Stimulated activated effector memory CD8-positive, alpha-beta T cell treated with anti-CD3 and anti-CD28 coated beads, Interleukin-12 subunit alpha, Interleukin-12 subunit beta, amount 100 ng/mL, for 72 hours (primary cell): ENCODE measurements around the gene KIF3B.

Experiments used
- ATAC-seq: fragments of 150-1000 bp; cut with Tn5 transposase; 2 replicates; pipeline ENCODE4 v1.10.0; 2021
- DNase-seq, 2 donors: peaks; one replicate each; pipeline ENCODE4 v3.0.0; 2021 to 2022; ENCODE audit warnings: low spot score in 2 of 2
- H3K27ac Mint-ChIP-seq: one replicate; pipeline ENCODE4 v1.8.0; 2022; ENCODE audit warnings: mild to moderate bottlenecking, mixed read lengths
- H3K36me3 Mint-ChIP-seq: one replicate; pipeline ENCODE4 v1.8.0; 2022; ENCODE audit warnings: mild to moderate bottlenecking, mixed read lengths
- H3K4me1 Mint-ChIP-seq: one replicate; pipeline ENCODE4 v1.8.0; 2022; ENCODE audit warnings: mixed read lengths
- H3K4me3 Mint-ChIP-seq: one replicate; pipeline ENCODE4 v1.8.0; 2022; ENCODE audit warnings: mild to moderate bottlenecking, mixed read lengths
- H3K9me3 Mint-ChIP-seq: one replicate; pipeline ENCODE4 v1.8.0; 2022; ENCODE audit warnings: mixed read lengths

Gene KIF3B

GRCh38 chr20:32277361-32278198 lies at the start of gene KIF3B:
KIF3B (plus strand) TSS chr20:32277651; CDS start chr20:32309778, 32,127 bp downstream.
- peak within 1 kb of the TSS; percentile 82 for H3K4me3 Mint-ChIP-seq
- ATAC-seq (peak; percentile 92), DNase-seq (peak; percentile 71 to 92)
- H3K4me1 Mint-ChIP-seq, result peaks cover 39% of the 10 kb centered on the region
- no peaks in the 10 kb centered on the region for H3K9me3 Mint-ChIP-seq
- peak within 1 kb of the TSS; percentile 94 for H3K27ac Mint-ChIP-seq
- H3K36me3 Mint-ChIP-seq, result peaks cover 18% of the 10 kb centered on the region

GRCh38 chr20:32227744-32228688 lies 49.4 kb upstream of the KIF3B start:
- no peak for DNase-seq
- Mint-ChIP-seq H3K4me1 (peaks cover 30% of the 10 kb centered on the region), H3K4me3 (no peak overlapping the region), H3K36me3 (peaks cover 91% of the 10 kb centered on the region), H3K9me3 (no peaks in the 10 kb centered on the region), H3K27ac (peak overlapping the region; percentile 98)
- ATAC-seq, result no peak

- Mint-ChIP-seq H3K4me3 (no peak overlapping the region), H3K4me1 (peaks cover 39% of the 10 kb centered on the region), H3K9me3 (no peaks in the 10 kb centered on the region), H3K36me3 (peaks cover 91% of the 10 kb centered on the region), H3K27ac (peak overlapping the region; percentile 98)
- ATAC-seq, result no peak
- no peak for DNase-seq
Measured at GRCh38 chr20:32229251-32229747, 48.2 kb upstream of the KIF3B start.

GRCh38 chr20:32230707-32231106 lies 46.7 kb upstream of the KIF3B start:
- ATAC-seq, result no peak
- Mint-ChIP-seq H3K27ac (peak overlapping the region; percentile 98), H3K36me3 (peaks cover 94% of the 10 kb centered on the region)

GRCh38 chr20:32231245-32231644 lies 46.2 kb upstream of the KIF3B start:
- Mint-ChIP-seq H3K4me3 (peak overlapping the region; percentile 70), H3K4me1 (peaks cover 44% of the 10 kb centered on the region), H3K9me3 (no peaks in the 10 kb centered on the region), H3K27ac (peak overlapping the region; percentile 98), H3K36me3 (peaks cover 94% of the 10 kb centered on the region)
- ATAC-seq (no peak), DNase-seq (no peak)

More at GRCh38 chr20:32230707-32231106, 46.7 kb upstream of the KIF3B start:
- Mint-ChIP-seq H3K9me3 (no peaks in the 10 kb centered on the region), H3K4me3 (peak overlapping the region; percentile 70), H3K4me1 (peaks cover 42% of the 10 kb centered on the region)
- DNase-seq, result no peak

- peak overlapping the region; percentile 98 for H3K27ac Mint-ChIP-seq
- H3K9me3 Mint-ChIP-seq, result no peaks in the 10 kb centered on the region
- peaks cover 94% of the 10 kb centered on the region for H3K36me3 Mint-ChIP-seq
- peak overlapping the region; percentile 70 for H3K4me3 Mint-ChIP-seq
- H3K4me1 Mint-ChIP-seq, result peaks cover 44% of the 10 kb centered on the region
- DNase-seq (peak; percentile 22 to 77), ATAC-seq (peak; percentile 93)
Measured at GRCh38 chr20:32231847-32232246, 45.6 kb upstream of the KIF3B start.

GRCh38 chr20:32232326-32232886 lies 45.0 kb upstream of the KIF3B start:
- DNase-seq (no peak), ATAC-seq (peak; percentile 71)
- H3K27ac Mint-ChIP-seq, result peak overlapping the region; percentile 98
- peaks cover 95% of the 10 kb centered on the region for H3K36me3 Mint-ChIP-seq
- no peaks in the 10 kb centered on the region for H3K9me3 Mint-ChIP-seq
- peak overlapping the region; percentile 70 for H3K4me3 Mint-ChIP-seq
- H3K4me1 Mint-ChIP-seq, result peaks cover 48% of the 10 kb centered on the region

- ATAC-seq (no peak), DNase-seq (no peak)
- H3K4me1 Mint-ChIP-seq, result peaks cover 49% of the 10 kb centered on the region
- no peaks in the 10 kb centered on the region for H3K9me3 Mint-ChIP-seq
- peak overlapping the region; percentile 98 for H3K27ac Mint-ChIP-seq
- H3K36me3 Mint-ChIP-seq, result peaks cover 90% of the 10 kb centered on the region
- H3K4me3 Mint-ChIP-seq, result peak overlapping the region; percentile 70
Measured at GRCh38 chr20:32233286-32233685, 44.2 kb upstream of the KIF3B start.

- Mint-ChIP-seq H3K4me3 (no peak overlapping the region), H3K9me3 (no peaks in the 10 kb centered on the region), H3K27ac (peak overlapping the region; percentile 98), H3K36me3 (peaks cover 80% of the 10 kb centered on the region), H3K4me1 (peaks cover 49% of the 10 kb centered on the region)
- ATAC-seq (no peak), DNase-seq (no peak)
Measured at GRCh38 chr20:32234135-32234808, 43.2 kb upstream of the KIF3B start.

GRCh38 chr20:32235331-32236047 lies 42.0 kb upstream of the KIF3B start:
- no peak for ATAC-seq
- peaks cover 54% of the 10 kb centered on the region for H3K4me1 Mint-ChIP-seq
- no peak overlapping the region for H3K4me3 Mint-ChIP-seq

GRCh38 chr20:32236048-32236533 lies 41.4 kb upstream of the KIF3B start:
- H3K4me1 Mint-ChIP-seq, result peaks cover 50% of the 10 kb centered on the region
- peak overlapping the region; percentile 98 for H3K27ac Mint-ChIP-seq
- no peak overlapping the region for H3K4me3 Mint-ChIP-seq
- H3K36me3 Mint-ChIP-seq, result peaks cover 62% of the 10 kb centered on the region
- no peak for ATAC-seq
- no peak for DNase-seq
- H3K9me3 Mint-ChIP-seq, result no peaks in the 10 kb centered on the region

More at GRCh38 chr20:32235331-32236047, 42.0 kb upstream of the KIF3B start:
- DNase-seq, result no peak
- peaks cover 68% of the 10 kb centered on the region for H3K36me3 Mint-ChIP-seq
- peak overlapping the region; percentile 98 for H3K27ac Mint-ChIP-seq
- H3K9me3 Mint-ChIP-seq, result no peaks in the 10 kb centered on the region

- Mint-ChIP-seq H3K9me3 (no peaks in the 10 kb centered on the region), H3K4me1 (peaks cover 42% of the 10 kb centered on the region), H3K27ac (peak overlapping the region; percentile 71), H3K4me3 (no peak overlapping the region), H3K36me3 (peaks cover 55% of the 10 kb centered on the region)
- ATAC-seq (no peak), DNase-seq (no peak)
Measured at GRCh38 chr20:32236819-32237218, 40.6 kb upstream of the KIF3B start.

- H3K9me3 Mint-ChIP-seq, result no peaks in the 10 kb centered on the region
- ATAC-seq (no peak), DNase-seq (no peak)
- H3K4me3 Mint-ChIP-seq, result no peak overlapping the region
- H3K4me1 Mint-ChIP-seq, result peaks cover 36% of the 10 kb centered on the region
- peak overlapping the region; percentile 71 for H3K27ac Mint-ChIP-seq
- peaks cover 49% of the 10 kb centered on the region for H3K36me3 Mint-ChIP-seq
Measured at GRCh38 chr20:32237419-32237818, 40.0 kb upstream of the KIF3B start.
